Keratinocyte (primary cell): ENCODE measurements around the gene PDE6D.

ENCODE experiments used
- CTCF ChIP-seq, 3 experiments: IDR thresholded peaks in 1 of 3; conservative IDR thresholded peaks in 1 of 3; optimal IDR thresholded peaks in 1 of 3; 2 replicates in 2 of 3; 3 replicates in 1 of 3; pipeline versions ENCODE3 to v1.5.1; 2011; ENCODE audit warnings: low read length in 3 of 3, mild to moderate bottlenecking in 3 of 3, moderate library complexity in 2 of 3, control low read depth in 1 of 3, inconsistent platforms in 1 of 3; ENCODE audit not compliant: insufficient read depth in 2 of 3; ENCODE audit errors: extremely low read depth in 1 of 3
- EZH2 ChIP-seq: IDR thresholded peaks from one replicate; pipeline ENCODE4 v1.6.1; 2012; ENCODE audit warnings: inconsistent platforms, mild to moderate bottlenecking, low read length, moderate library complexity

- TF ChIP-seq CTCF (optimal IDR thresholded peaks at IDR 0.05 in 1 of 3, IDR thresholded peaks at IDR 0.05 in 1 of 3, conservative IDR thresholded peaks at IDR 0.05 in 1 of 3; ENCODE audit: extremely low read depth in 1 of 3, insufficient read depth in 2 of 3, low read length in 3 of 3): peak; percentile 33 to 65 (median 62)
- TF ChIP-seq EZH2: no peak
Observed at GRCh38 chr2:231795525-231796327, 14.6 kb upstream of the PDE6D start.
